Measurements from ENCODE around the gene USP2. TPM values are rescaled to one million over a fixed set of nuclear protein-coding genes. Genes with fewer than 3 reads are reported as not detected.

Gene USP2
- total and polyA plus RNA-seq, 2 of the 4 experiments (the other 2 are of a cell fraction), result 0.18 to 0.79 TPM

DNA sequence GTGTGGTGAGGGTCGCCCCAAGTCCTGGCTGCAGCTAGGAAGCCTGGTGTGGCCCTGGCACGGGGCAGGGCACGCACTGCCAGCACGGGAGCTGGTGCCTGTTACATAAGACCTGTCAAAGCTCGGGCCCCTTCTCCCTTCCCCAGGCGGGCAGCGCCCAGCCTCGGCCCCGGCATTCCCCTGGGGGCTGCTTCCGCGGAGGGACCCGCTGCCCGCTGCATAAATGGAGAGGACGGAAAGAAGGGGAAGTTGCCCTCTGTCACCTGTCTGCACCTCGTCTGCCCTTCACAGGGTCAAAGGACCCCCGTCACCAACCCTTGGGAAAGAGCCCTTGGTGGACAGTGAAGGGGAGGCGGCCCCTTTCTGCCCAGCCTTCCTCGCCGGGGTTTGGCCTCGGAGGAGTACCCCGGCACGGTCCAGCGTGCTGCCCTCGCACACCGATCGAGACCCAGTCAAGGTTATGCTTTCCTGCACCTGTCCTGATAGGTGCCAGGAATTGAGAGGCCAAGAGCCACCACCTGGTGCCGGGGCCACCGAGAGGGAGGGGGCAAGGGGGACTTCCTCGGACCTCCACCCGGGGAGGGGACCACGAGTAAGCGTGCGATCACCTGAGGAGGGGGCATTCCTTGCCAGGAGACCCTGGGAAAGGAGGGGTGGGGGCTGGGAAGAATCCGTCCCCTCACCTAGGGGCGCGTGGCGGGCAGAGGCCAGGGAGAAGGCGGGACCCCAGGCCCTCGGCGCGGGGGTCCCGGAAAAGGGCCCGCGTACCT is 18.2 kb downstream of the USP2 start:
- no peak overlapping the region for H2AFZ ChIP-seq (replicated peaks; ENCODE audit: low read length, poor library complexity)
- ChIA-PET CTCF (interaction anchor here (0.9 kb wide), 1 partner anchor 11 kb away, joined by 3 read pairs; no protein-coding TSS in a partner anchor), POLR2A (ENCODE audit: unreplicated experiment) (no interaction called here)
- no peak overlapping the region for H3K56ac ChIP-seq (ENCODE audit: extremely low read depth, insufficient read depth, low read length)
- H4K8ac ChIP-seq (ENCODE audit: low read depth in 2 of 2, low read length in 2 of 2), result no peak overlapping the region
- WGBS, 2 experiments (ENCODE audit: extremely low coverage in 2 of 2, insufficient read length in 1 of 2), result 63% methylated on average over 10 of the region's 44 CpGs; no CpG with 5 or more reads in 1 of the 2 experiments
- H2AK9ac ChIP-seq (replicated peaks; ENCODE audit: low read depth, low read length, poor library complexity), result peak overlapping the region; percentile 62
- no peak overlapping the region for H3K14ac ChIP-seq (replicated peaks; ENCODE audit: low read depth, low read length)
- no TSS peak for BruUV-seq (replicated peaks)
- H3K4me3 ChIP-seq (ENCODE audit: insufficient read depth, low read depth, low read length), result no peak overlapping the region
- H4K91ac ChIP-seq (ENCODE audit: insufficient read depth, low read depth, low read length), result no peak overlapping the region
- no peak overlapping the region for H2AK5ac ChIP-seq (ENCODE audit: low read depth, low read length)
- DNase-seq, result no peak
- H4K20me1 ChIP-seq (ENCODE audit: insufficient read depth, low read length), result peaks cover 12% of the 10 kb centered on the region
- H3K23ac ChIP-seq (ENCODE audit: low read depth, low read length), result no peak overlapping the region
- dilution Hi-C loops (cut with HindIII; ENCODE audit: low sequenced_read_pairs, unreplicated experiment), result no loop called here
- H3K4ac ChIP-seq (ENCODE audit: low read depth, low read length), result no peak overlapping the region
- peaks cover 27% of the 10 kb centered on the region for H3K4me1 ChIP-seq (ENCODE audit: control insufficient read depth, insufficient read depth, low read length)
- no peak overlapping the region for H3K9ac ChIP-seq (ENCODE audit: low read depth, low read length)
- H3K27ac ChIP-seq (ENCODE audit: insufficient read depth, low read length), result no peak overlapping the region
- H3K79me1 ChIP-seq (ENCODE audit: low read depth in 1 of 2, low read length in 2 of 2), result peaks cover 0 to 9% of the 10 kb centered on the region in 2 experiments; a peak in 1 of 4 replicates
- no peak overlapping the region; the same call in 1 of the 2 replicates for H3K4me2 ChIP-seq (ENCODE audit: low read depth, low read length)
- H2BK15ac ChIP-seq (ENCODE audit: low read depth, low read length), result no peak overlapping the region
- H3K9me1 ChIP-seq (ENCODE audit: insufficient read depth, low read length), result peaks cover 37% of the 10 kb centered on the region
- no peak overlapping the region for H2BK20ac ChIP-seq (ENCODE audit: low read depth, low read length)
- H3K18ac ChIP-seq (ENCODE audit: low read depth, low read length), result no peak overlapping the region
- no peaks in the 10 kb centered on the region for H3K36me3 ChIP-seq (ENCODE audit: control insufficient read depth, insufficient read depth, low read length)
- no peak for ATAC-seq (ENCODE audit: low read depth)
- no peak overlapping the region for H2BK120ac ChIP-seq (ENCODE audit: low read depth, low read length)
- no peaks in the 10 kb centered on the region for H3K27me3 ChIP-seq (ENCODE audit: control insufficient read depth, insufficient read depth, low read length)
- H3K9me3 ChIP-seq (ENCODE audit: control insufficient read depth, insufficient read depth, low read length), result no peaks in the 10 kb centered on the region
- no peak overlapping the region for H2BK5ac ChIP-seq (ENCODE audit: low read depth, low read length, poor library complexity, severe bottlenecking)
- in situ Hi-C loops (cut with MboI; ENCODE audit: low sequenced_read_pairs), result loop anchor here (25.0 kb wide), 1 partner anchor 749 kb away; no protein-coding TSS in a partner anchor
- intact Hi-C loops (cut with micrococcal nuclease), result loop anchor here (10.0 kb wide), 1 partner anchor 362 kb away; the partner anchor contains the start of gene NECTIN1
- no peak overlapping the region for H4K5ac ChIP-seq (ENCODE audit: low read depth, low read length)
- TF ChIP-seq CHD1 (IDR thresholded peaks at IDR 0.05; ENCODE audit: low read depth, low read length) (no peak), POLR2A (IDR thresholded peaks at IDR 0.05; ENCODE audit: low read depth, low read length) (no peak), NFE2L2 (IDR thresholded peaks at IDR 0.05; ENCODE audit: low read depth, low read length) (no peak), MXI1 (IDR thresholded peaks at IDR 0.05; ENCODE audit: borderline replicate concordance, low read depth, low read length) (no peak), FOS (IDR thresholded peaks at IDR 0.05; ENCODE audit: low read depth, low read length) (no peak), CEBPB (IDR thresholded peaks at IDR 0.05; ENCODE audit: low read depth, low read length) (no peak), SMC3 (IDR thresholded peaks at IDR 0.05; ENCODE audit: low read depth, low read length) (no peak), RAD21 (IDR thresholded peaks at IDR 0.05; ENCODE audit: low read length) (no peak), RCOR1 (IDR thresholded peaks at IDR 0.05; ENCODE audit: insufficient replicate concordance, low read length) (no peak), RFX5 (IDR thresholded peaks at IDR 0.05; ENCODE audit: low read depth, low read length) (no peak), BHLHE40 (IDR thresholded peaks at IDR 0.05; ENCODE audit: low read depth, low read length) (no peak), MAZ (IDR thresholded peaks at IDR 0.05; ENCODE audit: borderline replicate concordance, low read depth, low read length) (no peak), MAFK (IDR thresholded peaks at IDR 0.05; ENCODE audit: low read depth, low read length) (no peak)
- TF ChIP-seq, protein P1, sequence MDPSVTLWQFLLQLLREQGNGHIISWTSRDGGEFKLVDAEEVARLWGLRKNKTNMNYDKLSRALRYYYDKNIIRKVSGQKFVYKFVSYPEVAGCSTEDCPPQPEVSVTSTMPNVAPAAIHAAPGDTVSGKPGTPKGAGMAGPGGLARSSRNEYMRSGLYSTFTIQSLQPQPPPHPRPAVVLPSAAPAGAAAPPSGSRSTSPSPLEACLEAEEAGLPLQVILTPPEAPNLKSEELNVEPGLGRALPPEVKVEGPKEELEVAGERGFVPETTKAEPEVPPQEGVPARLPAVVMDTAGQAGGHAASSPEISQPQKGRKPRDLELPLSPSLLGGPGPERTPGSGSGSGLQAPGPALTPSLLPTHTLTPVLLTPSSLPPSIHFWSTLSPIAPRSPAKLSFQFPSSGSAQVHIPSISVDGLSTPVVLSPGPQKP (IDR thresholded peaks at IDR 0.05; ENCODE audit: borderline replicate concordance, low read depth, low read length), result no peak
- TF ChIP-seq, protein P2, sequence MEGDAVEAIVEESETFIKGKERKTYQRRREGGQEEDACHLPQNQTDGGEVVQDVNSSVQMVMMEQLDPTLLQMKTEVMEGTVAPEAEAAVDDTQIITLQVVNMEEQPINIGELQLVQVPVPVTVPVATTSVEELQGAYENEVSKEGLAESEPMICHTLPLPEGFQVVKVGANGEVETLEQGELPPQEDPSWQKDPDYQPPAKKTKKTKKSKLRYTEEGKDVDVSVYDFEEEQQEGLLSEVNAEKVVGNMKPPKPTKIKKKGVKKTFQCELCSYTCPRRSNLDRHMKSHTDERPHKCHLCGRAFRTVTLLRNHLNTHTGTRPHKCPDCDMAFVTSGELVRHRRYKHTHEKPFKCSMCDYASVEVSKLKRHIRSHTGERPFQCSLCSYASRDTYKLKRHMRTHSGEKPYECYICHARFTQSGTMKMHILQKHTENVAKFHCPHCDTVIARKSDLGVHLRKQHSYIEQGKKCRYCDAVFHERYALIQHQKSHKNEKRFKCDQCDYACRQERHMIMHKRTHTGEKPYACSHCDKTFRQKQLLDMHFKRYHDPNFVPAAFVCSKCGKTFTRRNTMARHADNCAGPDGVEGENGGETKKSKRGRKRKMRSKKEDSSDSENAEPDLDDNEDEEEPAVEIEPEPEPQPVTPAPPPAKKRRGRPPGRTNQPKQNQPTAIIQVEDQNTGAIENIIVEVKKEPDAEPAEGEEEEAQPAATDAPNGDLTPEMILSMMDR (conservative IDR thresholded peaks at IDR 0.05; ENCODE audit: low read depth, low read length), result no peak

All from IMR-90 (cell line).